ENCODE data around the gene ATP8A2. TPM values are rescaled to one million over a fixed set of nuclear protein-coding genes. Genes with fewer than 3 reads are reported as not detected.

Gene ATP8A2
- total RNA-seq, 1 donor from 2014 or later, result 1.3 TPM

DNA sequence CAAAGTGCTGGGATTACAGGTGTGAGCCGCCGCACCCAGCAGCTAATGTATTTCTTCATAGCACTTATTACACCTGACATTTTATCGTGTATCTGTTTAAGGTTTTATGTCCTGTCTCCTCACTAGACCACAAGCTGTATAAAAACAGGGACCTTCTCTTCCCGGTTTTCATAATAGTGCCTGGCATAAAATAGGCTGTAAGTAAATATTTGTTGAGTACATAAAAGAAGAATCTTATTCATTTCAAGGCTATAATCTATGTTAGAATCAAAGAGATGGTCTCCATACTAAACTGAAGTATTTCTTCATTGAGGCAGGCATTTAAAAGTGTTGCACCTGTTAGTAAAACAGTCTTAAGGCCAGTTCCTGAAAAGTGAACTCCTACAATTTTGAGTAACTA is 486.1 kb downstream of the ATP8A2 start:
- H3K27ac ChIP-seq (ENCODE audit: low read depth, low read length), result no peak overlapping the region
- Mint-ChIP-seq H3K4me3 (ENCODE audit: unreplicated experiment) (no peak overlapping the region), H3K36me3 (ENCODE audit: low read depth, unreplicated experiment) (no peaks in the 10 kb centered on the region), H3K9me3 (ENCODE audit: unreplicated experiment) (no peaks in the 10 kb centered on the region), H3K27ac (ENCODE audit: unreplicated experiment) (no peak overlapping the region), H3K4me1 (ENCODE audit: low read depth, unreplicated experiment) (peaks cover 5% of the 10 kb centered on the region), H3K27me3 (ENCODE audit: low read depth, unreplicated experiment) (peaks cover 3% of the 10 kb centered on the region)
- H4K20me1 ChIP-seq (ENCODE audit: insufficient read depth, low read length), result no peaks in the 10 kb centered on the region
- no peak overlapping the region for H3K4me2 ChIP-seq (ENCODE audit: low read length)
- DNase-seq (ENCODE audit: low read depth) (no peak), FAIRE-seq (no peak)
- no peak overlapping the region for H3K4me3 ChIP-seq (ENCODE audit: insufficient read depth, low read depth, low read length)
- H3K9me3 ChIP-seq (ENCODE audit: insufficient read depth, low read depth, low read length), result no peaks in the 10 kb centered on the region
- H3K9ac ChIP-seq (ENCODE audit: low read length), result no peak overlapping the region
- H3K27me3 ChIP-seq (ENCODE audit: insufficient read depth, low read length), result no peaks in the 10 kb centered on the region
- peaks cover 17% of the 10 kb centered on the region for H3K4me1 ChIP-seq (ENCODE audit: insufficient read depth, low read length)
- no peaks in the 10 kb centered on the region for H3K36me3 ChIP-seq (ENCODE audit: insufficient read depth, low read length)
- H3K79me2 ChIP-seq (ENCODE audit: insufficient read depth, low read length), result no peaks in the 10 kb centered on the region
- H2AFZ ChIP-seq (ENCODE audit: low read depth, low read length), result no peak overlapping the region
- TF ChIP-seq EZH2 (IDR thresholded peaks at IDR 0.05; ENCODE audit: insufficient read depth, low read length), result no peak
- TF ChIP-seq, protein P1, sequence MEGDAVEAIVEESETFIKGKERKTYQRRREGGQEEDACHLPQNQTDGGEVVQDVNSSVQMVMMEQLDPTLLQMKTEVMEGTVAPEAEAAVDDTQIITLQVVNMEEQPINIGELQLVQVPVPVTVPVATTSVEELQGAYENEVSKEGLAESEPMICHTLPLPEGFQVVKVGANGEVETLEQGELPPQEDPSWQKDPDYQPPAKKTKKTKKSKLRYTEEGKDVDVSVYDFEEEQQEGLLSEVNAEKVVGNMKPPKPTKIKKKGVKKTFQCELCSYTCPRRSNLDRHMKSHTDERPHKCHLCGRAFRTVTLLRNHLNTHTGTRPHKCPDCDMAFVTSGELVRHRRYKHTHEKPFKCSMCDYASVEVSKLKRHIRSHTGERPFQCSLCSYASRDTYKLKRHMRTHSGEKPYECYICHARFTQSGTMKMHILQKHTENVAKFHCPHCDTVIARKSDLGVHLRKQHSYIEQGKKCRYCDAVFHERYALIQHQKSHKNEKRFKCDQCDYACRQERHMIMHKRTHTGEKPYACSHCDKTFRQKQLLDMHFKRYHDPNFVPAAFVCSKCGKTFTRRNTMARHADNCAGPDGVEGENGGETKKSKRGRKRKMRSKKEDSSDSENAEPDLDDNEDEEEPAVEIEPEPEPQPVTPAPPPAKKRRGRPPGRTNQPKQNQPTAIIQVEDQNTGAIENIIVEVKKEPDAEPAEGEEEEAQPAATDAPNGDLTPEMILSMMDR (IDR thresholded peaks at IDR 0.05; ENCODE audit: insufficient read depth, low read depth, low read length), result no peak

DNA sequence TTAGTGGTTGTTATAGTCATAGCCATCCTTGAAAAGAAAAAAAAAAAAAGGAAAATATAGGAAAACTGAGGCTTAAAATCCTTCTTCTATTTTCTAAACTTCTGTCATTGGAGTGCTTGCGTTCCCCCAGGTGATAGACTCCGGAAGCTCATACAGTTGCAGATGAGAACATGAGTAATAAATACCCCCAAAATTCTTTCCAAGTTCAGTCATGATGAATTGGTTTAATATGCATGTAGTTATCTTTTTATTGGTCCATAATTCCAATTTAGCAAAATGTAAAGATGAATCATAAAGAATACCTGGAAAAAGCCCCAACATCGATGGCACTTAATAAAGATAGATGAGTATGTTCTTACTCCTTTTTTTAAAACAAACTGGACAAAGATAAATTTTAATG is 487.8 kb downstream of the ATP8A2 start:
- TF ChIP-seq, protein P1 (IDR thresholded peaks at IDR 0.05; ENCODE audit: insufficient read depth, low read depth, low read length), result no peak
- TF ChIP-seq EZH2 (IDR thresholded peaks at IDR 0.05; ENCODE audit: insufficient read depth, low read length), result no peak
- FAIRE-seq, result no peak
- H2AFZ ChIP-seq (ENCODE audit: low read depth, low read length), result no peak overlapping the region

GRCh38 chr13:25860265-25860664 is 488.5 kb downstream of the ATP8A2 start:
- Mint-ChIP-seq H3K4me3 (ENCODE audit: unreplicated experiment) (no peak overlapping the region), H3K27me3 (ENCODE audit: low read depth, unreplicated experiment) (peaks cover 10% of the 10 kb centered on the region)

More for the DNA sequence above, 487.8 kb downstream of the ATP8A2 start:
- H3K79me2 ChIP-seq (ENCODE audit: insufficient read depth, low read length), result no peaks in the 10 kb centered on the region
- peaks cover 10% of the 10 kb centered on the region for H3K27me3 Mint-ChIP-seq (ENCODE audit: low read depth, unreplicated experiment)
- H3K9me3 Mint-ChIP-seq (ENCODE audit: unreplicated experiment), result no peaks in the 10 kb centered on the region
- H3K27ac ChIP-seq (ENCODE audit: low read depth, low read length), result no peak overlapping the region
- no peak overlapping the region for H3K9ac ChIP-seq (ENCODE audit: low read length)
- peaks cover 17% of the 10 kb centered on the region for H3K4me1 ChIP-seq (ENCODE audit: insufficient read depth, low read length)
- H4K20me1 ChIP-seq (ENCODE audit: insufficient read depth, low read length), result no peaks in the 10 kb centered on the region
- no peaks in the 10 kb centered on the region for H3K36me3 ChIP-seq (ENCODE audit: insufficient read depth, low read length)
- peaks cover 3% of the 10 kb centered on the region for H3K4me1 Mint-ChIP-seq (ENCODE audit: low read depth, unreplicated experiment)
- H3K9me3 ChIP-seq (ENCODE audit: insufficient read depth, low read depth, low read length), result no peaks in the 10 kb centered on the region
- H3K27me3 ChIP-seq (ENCODE audit: insufficient read depth, low read length), result no peaks in the 10 kb centered on the region
- H3K36me3 Mint-ChIP-seq (ENCODE audit: low read depth, unreplicated experiment), result no peaks in the 10 kb centered on the region
- H3K4me3 ChIP-seq (ENCODE audit: insufficient read depth, low read depth, low read length), result no peak overlapping the region
- no peak overlapping the region for H3K27ac Mint-ChIP-seq (ENCODE audit: unreplicated experiment)
- H3K4me2 ChIP-seq (ENCODE audit: low read length), result no peak overlapping the region
- no peak for DNase-seq (ENCODE audit: low read depth)
- no peak overlapping the region for H3K4me3 Mint-ChIP-seq (ENCODE audit: unreplicated experiment)

More at GRCh38 chr13:25860265-25860664, 488.5 kb downstream of the ATP8A2 start:
- Mint-ChIP-seq H3K27ac (ENCODE audit: unreplicated experiment) (no peak overlapping the region), H3K36me3 (ENCODE audit: low read depth, unreplicated experiment) (no peaks in the 10 kb centered on the region), H3K4me1 (ENCODE audit: low read depth, unreplicated experiment) (peaks cover 3% of the 10 kb centered on the region), H3K9me3 (ENCODE audit: unreplicated experiment) (no peaks in the 10 kb centered on the region)
- Histone ChIP-seq H3K79me2 (ENCODE audit: insufficient read depth, low read length) (no peaks in the 10 kb centered on the region), H3K9ac (ENCODE audit: low read length) (peak overlapping the region; percentile 18), H4K20me1 (ENCODE audit: insufficient read depth, low read length) (no peaks in the 10 kb centered on the region), H3K4me1 (ENCODE audit: insufficient read depth, low read length) (peaks cover 17% of the 10 kb centered on the region), H3K27ac (ENCODE audit: low read depth, low read length) (peak overlapping the region; percentile 45), H3K27me3 (ENCODE audit: insufficient read depth, low read length) (no peaks in the 10 kb centered on the region), H3K4me2 (ENCODE audit: low read length) (peak overlapping the region; percentile 58), H3K36me3 (ENCODE audit: insufficient read depth, low read length) (no peaks in the 10 kb centered on the region), H2AFZ (ENCODE audit: low read depth, low read length) (no peak overlapping the region), H3K4me3 (ENCODE audit: insufficient read depth, low read depth, low read length) (no peak overlapping the region), H3K9me3 (ENCODE audit: insufficient read depth, low read depth, low read length) (no peaks in the 10 kb centered on the region)
- TF ChIP-seq EZH2 (IDR thresholded peaks at IDR 0.05; ENCODE audit: insufficient read depth, low read length), result no peak
- TF ChIP-seq, protein P1 (IDR thresholded peaks at IDR 0.05; ENCODE audit: insufficient read depth, low read depth, low read length), result no peak
- no peak for DNase-seq (ENCODE audit: low read depth)
- no peak for FAIRE-seq

Data from astrocyte (in vitro differentiated cells and primary cell).